Activated naive CD8-positive, alpha-beta T cell treated with anti-CD3 and anti-CD28 coated beads for 36 hours (primary cell): ENCODE measurements around the gene PPCS. TPM values are rescaled to one million over a fixed set of nuclear protein-coding genes. Genes with fewer than 3 reads are reported as not detected.
"Not testable (repeated sequence)": the region's sequence is repeated elsewhere in the genome, so short reads cannot be mapped to it uniquely, and the experiment has no call there.

Source experiments
- DNase-seq: peaks from one replicate; pipeline ENCODE4 v3.0.0; 2021
- H3K27ac Mint-ChIP-seq: one replicate; pipeline ENCODE4 v1.8.0; 2022; ENCODE audit warnings: mild to moderate bottlenecking, moderate library complexity, mixed read lengths
- H3K27me3 Mint-ChIP-seq: one replicate; pipeline ENCODE4 v1.8.0; 2022; ENCODE audit warnings: mild to moderate bottlenecking, mixed read lengths
- H3K36me3 Mint-ChIP-seq: one replicate; pipeline ENCODE4 v1.8.0; 2021; ENCODE audit warnings: mild to moderate bottlenecking, mixed read lengths
- H3K4me1 Mint-ChIP-seq: one replicate; pipeline ENCODE4 v1.8.0; 2021; ENCODE audit warnings: mixed read lengths
- H3K4me3 Mint-ChIP-seq: one replicate; pipeline ENCODE4 v1.8.0; 2022; ENCODE audit warnings: mild to moderate bottlenecking, moderate library complexity, mixed read lengths
- H3K9me3 Mint-ChIP-seq: one replicate; pipeline ENCODE4 v1.8.0; 2022; ENCODE audit warnings: mixed read lengths
- total RNA-seq, 2 experiments: library from RNA; stranded (reverse); gene quantifications; one replicate each; pipeline ENCODE4 v1.2.3, GENCODE V29; 2021

Gene PPCS
- total RNA-seq, 2 experiments from 2014 or later = 45.9 to 47.5 TPM

- not testable (repeated sequence) for H3K9me3 Mint-ChIP-seq, H3K4me3 Mint-ChIP-seq, H3K4me1 Mint-ChIP-seq
Measured at GRCh38 chr1:42477354-42477753, 21.0 kb downstream of the PPCS start.

GRCh38 chr1:42477775-42478174 lies 21.4 kb downstream of the PPCS start:
- no peak overlapping the region for H3K4me3 Mint-ChIP-seq
- H3K4me1 Mint-ChIP-seq = peaks cover 4% of the 10 kb centered on the region
- H3K27ac Mint-ChIP-seq = no peak overlapping the region
- peaks cover 1% of the 10 kb centered on the region for H3K36me3 Mint-ChIP-seq
- H3K27me3 Mint-ChIP-seq = no peaks in the 10 kb centered on the region
- H3K9me3 Mint-ChIP-seq = no peaks in the 10 kb centered on the region
- no peak for DNase-seq

More at GRCh38 chr1:42477354-42477753, 21.0 kb downstream of the PPCS start:
- H3K27ac Mint-ChIP-seq, H3K27me3 Mint-ChIP-seq, DNase-seq, H3K36me3 Mint-ChIP-seq: not testable (repeated sequence)

GRCh38 chr1:42479621-42480020 lies 23.3 kb downstream of the PPCS start:
- Mint-ChIP-seq H3K4me3 (no peak overlapping the region), H3K27me3 (no peaks in the 10 kb centered on the region)

GRCh38 chr1:42480921-42481320 lies 24.6 kb downstream of the PPCS start:
- H3K27ac Mint-ChIP-seq = no peak overlapping the region
- no peaks in the 10 kb centered on the region for H3K27me3 Mint-ChIP-seq
- H3K4me3 Mint-ChIP-seq = no peak overlapping the region
- DNase-seq = no peak
- no peaks in the 10 kb centered on the region for H3K36me3 Mint-ChIP-seq
- no peaks in the 10 kb centered on the region for H3K4me1 Mint-ChIP-seq
- H3K9me3 Mint-ChIP-seq = no peaks in the 10 kb centered on the region

More at GRCh38 chr1:42479621-42480020, 23.3 kb downstream of the PPCS start:
- Mint-ChIP-seq H3K27ac (no peak overlapping the region), H3K9me3 (no peaks in the 10 kb centered on the region), H3K4me1 (peaks cover 4% of the 10 kb centered on the region), H3K36me3 (no peaks in the 10 kb centered on the region)
- DNase-seq = no peak

GRCh38 chr1:42482635-42483153 lies 26.4 kb downstream of the PPCS start:
- no peaks in the 10 kb centered on the region for H3K9me3 Mint-ChIP-seq
- no peaks in the 10 kb centered on the region for H3K36me3 Mint-ChIP-seq
- no peak overlapping the region for H3K4me3 Mint-ChIP-seq
- H3K4me1 Mint-ChIP-seq = no peaks in the 10 kb centered on the region
- H3K27me3 Mint-ChIP-seq = no peaks in the 10 kb centered on the region
- no peak for DNase-seq
- H3K27ac Mint-ChIP-seq = no peak overlapping the region

GRCh38 chr1:42484382-42484781 lies 28.0 kb downstream of the PPCS start:
- Mint-ChIP-seq H3K4me3 (no peak overlapping the region), H3K9me3 (no peaks in the 10 kb centered on the region), H3K27me3 (no peaks in the 10 kb centered on the region), H3K4me1 (no peaks in the 10 kb centered on the region), H3K27ac (no peak overlapping the region), H3K36me3 (no peaks in the 10 kb centered on the region)
- no peak for DNase-seq

GRCh38 chr1:42490237-42490636 lies 33.9 kb downstream of the PPCS start:
- H3K4me1 Mint-ChIP-seq = no peaks in the 10 kb centered on the region
- H3K27me3 Mint-ChIP-seq = no peaks in the 10 kb centered on the region
- H3K4me3 Mint-ChIP-seq = no peak overlapping the region
- DNase-seq = no peak
- no peak overlapping the region for H3K27ac Mint-ChIP-seq
- no peaks in the 10 kb centered on the region for H3K9me3 Mint-ChIP-seq
- H3K36me3 Mint-ChIP-seq = peaks cover 5% of the 10 kb centered on the region

GRCh38 chr1:42502031-42502430 lies 45.7 kb downstream of the PPCS start:
- not testable (repeated sequence) for H3K27me3 Mint-ChIP-seq, H3K27ac Mint-ChIP-seq

GRCh38 chr1:42504535-42505128 lies 48.3 kb downstream of the PPCS start:
- DNase-seq = no peak
- peaks cover 18% of the 10 kb centered on the region for H3K9me3 Mint-ChIP-seq
- no peaks in the 10 kb centered on the region for H3K27me3 Mint-ChIP-seq
- no peak overlapping the region for H3K4me3 Mint-ChIP-seq
- peaks cover 53% of the 10 kb centered on the region for H3K36me3 Mint-ChIP-seq
- no peaks in the 10 kb centered on the region for H3K4me1 Mint-ChIP-seq
- no peak overlapping the region for H3K27ac Mint-ChIP-seq

More at GRCh38 chr1:42502031-42502430, 45.7 kb downstream of the PPCS start:
- not testable (repeated sequence) for H3K4me1 Mint-ChIP-seq, DNase-seq, H3K4me3 Mint-ChIP-seq
- Mint-ChIP-seq H3K9me3 (peaks cover 14% of the 10 kb centered on the region), H3K36me3 (peaks cover 46% of the 10 kb centered on the region)

- Mint-ChIP-seq H3K36me3 (peaks cover 61% of the 10 kb centered on the region), H3K4me3 (no peak overlapping the region), H3K9me3 (peaks cover 29% of the 10 kb centered on the region), H3K4me1 (no peaks in the 10 kb centered on the region), H3K27ac (no peak overlapping the region), H3K27me3 (no peaks in the 10 kb centered on the region)
- no peak for DNase-seq
Measured at GRCh38 chr1:42506576-42506975, 50.2 kb downstream of the PPCS start.

Other genes starting within 250 kb of the PPCS start
- gene FOXJ3, start 121.3 kb upstream of the PPCS start, total RNA-seq = 10 to 100 TPM; 43.7 to 47.2 TPM
- 1 to 10 TPM; 6.3 to 8.1 TPM for gene RIMKLA, start 75.8 kb upstream of the PPCS start, total RNA-seq
- gene ZMYND12, start 521 bp upstream of the PPCS start, total RNA-seq = under 1 TPM; 0.47 to 0.90 TPM
- 1 to 10 TPM in 1 of 2 experiments, under 1 TPM in 1; 0.72 to 1.0 TPM for gene CCDC30, start 6.7 kb downstream of the PPCS start, total RNA-seq
- 100 to 1,000 TPM; 127 to 133 TPM for gene PPIH, start 201.9 kb downstream of the PPCS start, total RNA-seq
- gene YBX1, start 225.9 kb downstream of the PPCS start, total RNA-seq = 1,000 to 10,000 TPM; 1,441 to 1,525 TPM